ENCODE results near the gene TRMT5.

Gene TRMT5

GRCh38 chr14:60964904-60965303, 16.0 kb downstream of the TRMT5 start:
- DNase-seq (ENCODE audit: low spot score), result no peak

GRCh38 chr14:60963761-60964160, 17.1 kb downstream of the TRMT5 start:
- no peak for DNase-seq (ENCODE audit: low spot score)

- DNase-seq (ENCODE audit: low spot score), result no peak
Observed at GRCh38 chr14:60958146-60958545, 22.7 kb downstream of the TRMT5 start.

GRCh38 chr14:60956632-60957031, 24.2 kb downstream of the TRMT5 start:
- DNase-seq (ENCODE audit: low spot score), result no peak

- no peak for DNase-seq (ENCODE audit: low spot score)
Observed at GRCh38 chr14:60956202-60956601, 24.7 kb downstream of the TRMT5 start.

- no peak for DNase-seq (ENCODE audit: low spot score)
Observed at GRCh38 chr14:60951776-60952435, 29.0 kb downstream of the TRMT5 start.

- DNase-seq (ENCODE audit: low spot score), result no peak
Observed at GRCh38 chr14:60946773-60947172, 34.1 kb downstream of the TRMT5 start.

GRCh38 chr14:60945984-60946383, 34.9 kb downstream of the TRMT5 start:
- no peak for DNase-seq (ENCODE audit: low spot score)

- DNase-seq (ENCODE audit: low spot score), result no peak
Observed at GRCh38 chr14:60944204-60944603, 36.7 kb downstream of the TRMT5 start.

GRCh38 chr14:60943637-60944032, 37.2 kb downstream of the TRMT5 start:
- DNase-seq (ENCODE audit: low spot score), result no peak

- DNase-seq (ENCODE audit: low spot score), result no peak
Observed at GRCh38 chr14:60935319-60935718, 45.6 kb downstream of the TRMT5 start.

- DNase-seq (ENCODE audit: low spot score), result no peak
Observed at GRCh38 chr14:60933920-60934655, 46.8 kb downstream of the TRMT5 start.

GRCh38 chr14:60931218-60931617, 49.7 kb downstream of the TRMT5 start:
- no peak for DNase-seq (ENCODE audit: low spot score)

- no peak for DNase-seq (ENCODE audit: low spot score)
Observed at GRCh38 chr14:60926002-60926401, 54.9 kb downstream of the TRMT5 start.

GRCh38 chr14:60925286-60925685, 55.6 kb downstream of the TRMT5 start:
- DNase-seq (ENCODE audit: low spot score), result no peak

- DNase-seq (ENCODE audit: low spot score), result no peak
Observed at GRCh38 chr14:60922050-60922449, 58.8 kb downstream of the TRMT5 start.

Data from AG08395 (cell line).